ENCODE measurements around the gene FRYL.
A peak's percentile ranks its signal among the peaks of the same experiment; 100 is the strongest.
"Not testable (repeated sequence)": the region's sequence is repeated elsewhere in the genome, so short reads cannot be mapped to it uniquely, and the experiment has no call there.

The FRYL gene

GRCh38 chr4:48752246-48752645 is 27.8 kb downstream of the FRYL start:
- no peak for FAIRE-seq
- no peak for DNase-seq (ENCODE audit: insufficient read length, low spot score)

DNA sequence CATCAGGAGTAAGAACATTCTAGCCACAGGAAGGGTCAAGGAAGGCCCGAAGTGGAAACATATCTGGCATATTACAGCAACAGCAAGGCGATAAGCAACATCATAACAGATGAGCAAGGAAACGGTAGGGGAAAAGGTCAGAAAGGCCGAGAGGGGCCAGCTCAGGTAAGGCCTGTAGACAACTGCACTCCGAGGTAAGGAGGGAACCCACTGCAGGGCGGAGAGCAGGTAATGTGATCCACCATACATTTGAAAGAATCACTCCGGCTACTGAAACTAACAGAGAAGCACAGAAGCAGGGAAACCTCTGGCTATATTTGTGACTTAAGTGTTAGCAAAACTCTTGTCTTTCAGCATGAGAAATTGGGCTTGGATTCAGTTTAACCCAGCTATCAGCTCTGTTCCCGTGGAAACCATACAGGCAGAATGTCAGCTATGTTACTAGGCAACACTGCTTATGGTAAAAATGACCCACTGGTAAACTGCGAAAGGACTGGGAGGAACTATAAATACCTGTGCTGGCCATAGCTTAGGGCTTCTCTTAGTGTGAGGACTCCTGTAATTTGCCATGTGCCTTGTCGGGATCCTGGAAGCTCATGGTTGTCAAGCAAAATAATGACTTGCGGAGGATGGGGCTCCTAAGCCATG is 31.0 kb downstream of the FRYL start:
- FAIRE-seq, result no peak

DNA sequence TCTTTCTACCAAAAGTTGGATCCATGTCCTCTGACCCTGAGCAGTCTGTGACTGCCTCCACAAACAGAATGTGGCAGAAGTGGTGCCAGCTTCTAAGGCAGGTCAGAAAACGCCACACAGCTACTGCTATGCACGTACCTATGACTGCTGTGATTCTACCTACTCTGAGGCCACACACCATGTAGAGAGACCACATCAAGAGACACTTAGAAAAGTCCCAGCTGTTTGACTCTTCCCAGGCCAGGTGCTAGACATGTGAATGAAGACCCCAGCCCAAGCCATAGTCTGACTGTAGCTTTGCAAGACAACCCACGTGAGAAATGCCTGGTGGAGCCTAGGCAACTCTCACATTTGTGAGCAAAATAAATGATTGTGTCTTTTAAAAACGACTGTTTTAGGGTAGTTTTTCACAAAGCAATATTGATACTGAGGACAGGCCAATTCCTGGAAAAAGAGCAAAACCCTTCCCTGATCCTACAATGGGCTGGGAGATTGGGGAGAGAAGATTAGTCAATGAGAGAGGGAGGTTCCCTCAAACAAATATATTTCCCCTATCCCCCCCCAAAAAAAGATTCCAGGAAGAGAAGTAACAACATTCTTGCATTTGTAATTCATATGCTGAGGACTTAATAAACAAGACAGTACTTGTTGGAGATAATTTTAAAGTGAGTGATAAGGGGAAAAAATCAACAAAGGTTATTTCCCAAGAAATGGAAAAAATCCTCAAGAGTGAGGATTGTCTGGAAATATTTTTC is 33.3 kb downstream of the FRYL start:
- no peak for FAIRE-seq

More for the DNA sequence above, 31.0 kb downstream of the FRYL start:
- no peak for DNase-seq (ENCODE audit: insufficient read length, low spot score)

DNA sequence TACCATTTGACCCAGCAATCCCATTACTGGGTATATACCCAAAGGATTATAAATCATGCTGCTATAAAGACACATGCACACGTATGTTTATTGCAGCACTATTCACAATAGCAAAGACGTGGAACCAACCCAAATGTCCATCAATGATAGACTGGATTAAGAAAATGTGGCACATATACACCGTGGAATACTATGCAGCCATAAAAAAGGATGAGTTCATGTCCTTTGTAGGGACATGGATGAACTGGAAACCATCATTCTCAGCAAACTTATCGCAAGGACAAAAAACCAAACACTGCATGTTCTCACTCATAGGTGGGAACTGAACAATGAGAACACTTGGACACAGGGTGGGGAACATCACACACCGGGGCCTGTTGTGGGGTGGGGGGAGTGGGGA is 34.9 kb downstream of the FRYL start:
- not testable (repeated sequence) for DNase-seq (ENCODE audit: insufficient read length, low spot score)

More for the DNA sequence above, 33.3 kb downstream of the FRYL start:
- DNase-seq (ENCODE audit: insufficient read length, low spot score), result no peak

DNA sequence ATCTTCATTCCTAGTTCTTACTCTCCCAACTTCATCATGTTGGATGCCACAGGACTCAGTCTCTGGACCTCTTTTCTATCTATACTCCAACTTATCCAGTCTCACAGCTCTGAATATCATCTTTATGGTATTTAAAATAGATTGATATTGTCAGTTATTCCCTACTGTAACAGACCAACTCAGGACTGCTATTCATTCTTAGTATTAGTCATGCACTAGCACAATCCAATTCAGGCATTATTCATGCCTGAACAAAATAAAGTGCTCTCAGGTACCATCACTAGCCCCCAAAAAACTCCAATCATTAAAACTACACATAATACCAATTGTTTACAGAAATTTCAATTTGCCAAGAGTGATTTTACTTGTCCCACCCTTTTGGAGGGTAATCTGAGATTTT is 37.7 kb downstream of the FRYL start:
- peak; percentile 77 for FAIRE-seq
- no peak for DNase-seq (ENCODE audit: insufficient read length, low spot score)

More for the DNA sequence above, 34.9 kb downstream of the FRYL start:
- not testable (repeated sequence) for FAIRE-seq

GRCh38 chr4:48739560-48740019 is 40.5 kb downstream of the FRYL start:
- no peak for DNase-seq (ENCODE audit: insufficient read length, low spot score)
- peak; percentile 91 for FAIRE-seq

DNA sequence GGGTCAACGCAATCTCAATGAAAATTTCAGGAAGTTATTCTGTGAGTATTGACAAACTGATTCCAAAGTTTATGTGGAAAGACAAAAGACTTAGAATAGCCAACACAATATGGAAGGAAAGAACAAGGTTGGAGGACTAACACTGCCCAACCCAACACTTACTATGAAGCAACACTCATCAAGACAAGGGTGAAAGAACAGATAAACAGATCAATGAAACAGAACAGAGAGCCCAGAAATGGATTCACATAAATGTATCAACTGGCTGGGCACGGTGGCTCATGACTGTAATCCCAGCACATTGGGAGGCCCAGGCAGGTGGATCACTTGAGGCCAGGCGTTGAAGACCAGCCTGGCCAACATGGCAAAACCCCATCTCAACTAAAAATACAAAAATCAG is 41.2 kb downstream of the FRYL start:
- FAIRE-seq, result peak; percentile 56
- no peak for DNase-seq (ENCODE audit: insufficient read length, low spot score)

DNA sequence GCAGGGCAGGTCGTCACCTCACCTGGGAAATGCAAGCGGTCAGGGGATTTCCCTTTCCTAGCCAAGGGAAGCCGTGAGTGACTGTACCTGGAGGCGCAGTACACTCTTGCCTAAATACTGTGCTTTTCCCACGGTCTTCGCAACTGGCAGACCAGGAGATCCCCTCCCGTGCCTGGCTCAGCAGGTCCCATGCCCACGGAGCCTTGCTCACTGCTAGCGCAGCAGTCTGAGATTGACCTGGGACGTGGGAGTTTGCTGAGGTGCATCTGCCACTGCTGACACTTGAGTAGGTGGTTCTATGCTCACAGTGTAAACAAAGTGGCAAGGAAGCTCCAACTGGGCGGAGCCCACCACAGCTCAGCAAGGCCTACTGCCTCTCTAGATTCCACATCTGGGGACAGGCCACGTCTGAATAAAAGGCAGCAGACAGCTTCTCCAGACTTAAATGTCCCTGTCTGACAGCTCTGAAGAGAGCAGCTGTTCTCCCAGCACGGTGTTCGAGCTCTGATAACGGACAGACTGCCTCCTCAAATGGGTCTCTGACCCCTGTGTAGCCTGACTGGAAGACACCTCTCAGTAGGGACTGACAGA is 51.1 kb downstream of the FRYL start:
- DNase-seq (ENCODE audit: insufficient read length, low spot score); FAIRE-seq: not testable (repeated sequence)

DNA sequence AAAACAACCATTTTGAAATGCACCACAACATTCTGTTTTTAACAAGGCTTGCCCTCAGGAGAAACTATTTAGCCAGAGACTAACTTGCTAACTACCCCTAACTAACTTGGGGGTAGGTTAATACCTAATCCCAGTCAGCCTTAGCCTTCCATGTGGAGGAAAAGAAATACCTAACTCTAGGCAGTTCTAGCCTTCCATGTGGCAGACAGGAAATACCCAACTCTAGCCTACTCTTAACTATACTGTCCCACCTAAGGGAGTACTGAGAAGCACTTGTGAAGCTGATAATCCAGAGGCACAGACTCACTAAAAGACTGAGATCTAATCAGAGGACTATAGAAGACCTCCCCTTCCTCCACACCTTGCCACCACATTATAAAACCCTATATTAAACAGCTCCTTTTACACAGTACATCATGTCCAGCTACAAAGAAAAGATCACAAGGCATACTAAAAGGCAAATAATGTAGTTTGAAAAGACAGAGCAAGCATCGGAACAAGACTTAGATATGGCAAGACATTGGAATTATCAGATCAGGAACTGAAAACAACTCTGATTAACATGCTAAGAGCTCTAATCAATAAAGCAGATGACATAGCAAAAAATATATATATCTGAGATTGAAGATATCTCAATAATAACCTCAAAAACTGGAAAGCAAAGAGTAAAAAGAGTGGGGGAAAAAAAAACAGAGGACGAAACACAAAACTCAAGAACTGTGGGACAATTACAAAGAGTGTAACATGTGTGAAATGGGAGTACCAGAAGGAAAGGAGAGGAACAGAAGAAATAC is 52.2 kb downstream of the FRYL start:
- FAIRE-seq (peak; percentile 52), DNase-seq (ENCODE audit: insufficient read length, low spot score) (no peak)

- FAIRE-seq (peak; percentile 60), DNase-seq (ENCODE audit: insufficient read length, low spot score) (no peak)
Observed at GRCh38 chr4:48725414-48725813, 54.7 kb downstream of the FRYL start.

GRCh38 chr4:48722509-48723446 is 57.3 kb downstream of the FRYL start:
- FAIRE-seq, result peak; percentile 23
- no peak for DNase-seq (ENCODE audit: insufficient read length, low spot score)

DNA sequence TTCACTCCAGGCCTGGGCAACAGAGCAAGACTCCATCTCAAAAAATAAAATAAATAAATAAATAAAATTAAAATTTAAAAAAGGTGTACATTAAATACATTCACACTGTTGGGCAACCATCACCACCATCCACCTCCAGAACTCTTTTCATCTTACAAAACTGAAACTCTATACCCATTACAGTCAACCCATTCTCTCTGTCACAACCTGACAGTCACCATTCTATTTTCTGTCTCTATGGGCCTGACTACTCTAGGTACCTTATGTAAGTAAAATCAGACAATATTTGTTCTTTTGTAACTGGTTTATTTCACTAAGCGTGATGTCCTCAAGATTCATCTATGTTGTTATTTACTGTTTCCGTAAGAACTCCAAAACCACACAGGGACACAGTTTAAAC is 59.6 kb downstream of the FRYL start:
- FAIRE-seq, result no peak
- DNase-seq (ENCODE audit: insufficient read length, low spot score), result no peak

DNA sequence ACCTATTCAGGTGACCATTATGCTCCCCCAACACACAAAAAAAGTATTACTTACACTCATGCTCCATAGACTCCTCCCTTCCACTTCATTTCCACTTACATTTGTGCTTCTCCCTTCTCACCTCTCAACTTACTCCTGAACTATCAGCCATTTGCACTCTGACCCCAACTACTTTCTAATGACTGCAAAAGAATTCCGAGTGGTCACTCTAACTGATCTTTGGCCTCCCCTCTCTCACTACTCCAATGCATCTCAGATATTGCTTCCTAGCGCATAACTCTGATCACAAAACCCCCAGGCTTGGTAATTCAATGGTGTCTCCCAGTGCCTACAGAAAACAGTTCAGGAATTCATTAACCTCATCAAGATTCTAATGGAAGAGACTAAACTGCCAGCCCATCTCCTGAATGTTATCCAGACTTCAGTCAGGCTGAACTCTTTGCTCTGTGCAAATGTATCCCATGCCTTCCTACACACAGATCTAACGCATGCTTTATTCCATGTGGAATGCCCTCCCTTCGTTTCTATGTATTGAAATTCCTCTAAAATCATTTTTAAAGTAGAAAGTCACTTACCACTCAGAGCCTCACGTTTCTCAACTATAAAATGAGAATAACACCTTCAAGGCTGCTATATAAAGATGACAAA is 61.1 kb downstream of the FRYL start:
- DNase-seq (ENCODE audit: insufficient read length, low spot score) (no peak), FAIRE-seq (no peak)

DNA sequence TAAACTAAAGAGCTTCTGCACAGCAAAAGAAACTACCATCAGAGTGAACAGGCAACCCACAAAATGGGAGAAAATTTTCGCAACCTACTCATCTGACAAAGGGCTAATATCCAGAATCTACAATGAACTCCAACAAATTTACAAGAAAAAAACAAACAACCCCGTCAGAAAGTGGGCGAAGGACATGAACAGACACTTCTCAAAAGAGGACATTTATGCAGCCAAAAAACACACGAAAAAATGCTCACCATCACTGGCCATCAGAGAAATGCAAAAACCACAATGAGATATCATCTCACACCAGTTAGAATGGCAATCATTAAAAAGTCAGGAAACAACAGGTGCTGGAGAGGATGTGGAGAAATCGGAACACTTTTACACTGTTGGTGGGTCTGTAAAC is 63.8 kb downstream of the FRYL start:
- not testable (repeated sequence) for FAIRE-seq; DNase-seq (ENCODE audit: insufficient read length, low spot score)

DNA sequence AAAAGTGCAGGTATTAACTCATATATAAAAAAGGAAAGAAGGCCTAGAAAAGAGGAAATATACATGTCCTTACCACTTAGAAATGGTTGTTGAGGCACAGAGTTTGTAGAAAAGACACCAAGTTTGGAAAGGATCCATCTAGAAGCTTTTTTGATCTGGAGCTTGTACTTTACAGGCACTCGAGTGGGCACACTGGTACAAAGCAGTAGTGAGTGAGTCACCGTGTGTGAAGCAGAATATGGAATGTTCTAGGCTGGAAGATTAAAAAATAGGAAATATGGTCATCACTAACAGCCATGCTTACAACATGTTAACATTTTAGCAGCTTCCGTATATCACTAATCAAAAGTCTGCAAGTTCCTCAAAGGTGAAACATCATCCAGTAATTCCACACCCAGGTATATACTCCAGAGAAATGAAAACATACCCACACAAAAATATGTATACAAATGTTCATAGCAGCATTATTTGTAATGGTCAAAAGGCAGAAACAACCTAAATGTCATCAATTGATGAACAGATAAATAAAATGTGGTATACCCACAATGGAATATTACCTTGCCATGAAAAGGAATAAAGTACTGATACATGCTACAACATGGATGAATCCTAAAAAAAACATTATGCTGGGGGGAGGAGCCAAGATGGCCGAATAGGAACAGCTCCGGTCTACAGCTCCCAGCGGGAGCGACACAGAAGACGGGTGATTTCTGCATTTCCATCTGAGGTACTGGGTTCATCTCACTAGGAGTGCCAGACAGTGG is 69.5 kb downstream of the FRYL start:
- no peak for FAIRE-seq
- no peak for DNase-seq (ENCODE audit: insufficient read length, low spot score)

DNA sequence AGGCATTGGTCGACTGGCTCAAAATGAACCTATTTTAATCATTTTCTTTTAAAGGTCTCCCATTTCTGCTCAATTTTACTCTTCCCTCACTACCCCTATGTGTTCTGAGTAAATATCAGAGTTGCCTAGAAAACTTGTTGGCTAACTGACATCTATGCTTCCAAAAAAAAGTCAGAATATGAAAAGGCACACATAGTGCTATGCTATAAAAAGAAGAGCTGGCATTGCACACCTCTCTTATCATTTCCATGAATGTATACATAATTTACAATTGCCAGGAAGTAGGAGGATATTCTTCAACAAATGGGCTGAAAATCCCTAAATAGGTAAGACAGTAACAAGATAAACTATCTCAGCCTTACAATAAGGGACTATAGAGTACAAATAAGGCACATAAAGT is 70.2 kb downstream of the FRYL start:
- FAIRE-seq (no peak), DNase-seq (ENCODE audit: insufficient read length, low spot score) (no peak)

- FAIRE-seq, result no peak
- no peak for DNase-seq (ENCODE audit: insufficient read length, low spot score)
Observed at GRCh38 chr4:48708610-48709009, 71.5 kb downstream of the FRYL start.

- FAIRE-seq (peak; percentile 71), DNase-seq (ENCODE audit: insufficient read length, low spot score) (no peak)
Observed at GRCh38 chr4:48706736-48707135, 73.3 kb downstream of the FRYL start.

DNA sequence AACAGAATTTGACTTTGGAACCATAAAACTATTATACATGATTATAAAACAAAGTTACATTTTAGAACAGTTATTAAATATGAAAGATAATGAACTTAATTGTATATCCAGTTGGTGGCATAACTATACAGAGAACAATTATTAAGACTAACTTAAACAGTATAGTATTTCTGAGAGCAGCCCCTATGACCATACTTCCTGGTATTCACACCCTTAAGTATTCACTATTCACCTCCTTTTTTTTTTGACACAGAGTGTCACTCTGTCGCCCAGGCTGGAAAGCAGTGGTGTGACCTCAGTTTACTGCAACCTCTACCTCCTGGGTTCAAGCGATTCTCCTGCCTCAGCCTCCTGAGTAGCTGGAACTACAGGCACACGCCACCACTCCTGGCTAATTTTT is 74.5 kb downstream of the FRYL start:
- FAIRE-seq, result no peak
- DNase-seq (ENCODE audit: insufficient read length, low spot score), result no peak
